SH-SY5Y (cell line): ENCODE data around the gene MRPL9.

Experiments used
- GATA2 ChIP-seq: IDR thresholded peaks from 2 replicates; pipeline ENCODE4 v1.6.1; 2011; ENCODE audit warnings: mild to moderate bottlenecking, low read depth, low read length
- GATA3 ChIP-seq: IDR thresholded peaks from 2 replicates; pipeline ENCODE4 v1.6.1; 2011; ENCODE audit warnings: low read depth, mild to moderate bottlenecking, low read length, moderate library complexity

GRCh38 chr1:151763990-151764389, 694 bp upstream of the MRPL9 start:
- TF ChIP-seq GATA2 (no peak), GATA3 (no peak)
